OCI-LY7 (cell line): ENCODE measurements around the gene H2AZ1. TPM values are rescaled to one million over a fixed set of nuclear protein-coding genes. Genes with fewer than 3 reads are reported as not detected.

Experiments
- BruUV-seq: library from RNA; stranded (reverse); fragments of 400-500 nt; replicated peaks from 2 replicates; lab custom pipeline; 2021; lab: Mats Ljungman, UMichigan
- CTCF ChIA-PET: fragments of 300-600 bp; sonication (Branson Sonifier 250); formaldehyde crosslinking; loops from one replicate; lab custom pipeline; 2022; ENCODE audit warnings: antibody characterized with exemption; ENCODE audit not compliant: unreplicated experiment; lab: Charles Lee
- POLR2A ChIA-PET: fragments of 300-600 bp; sonication (Branson Sonifier 250); formaldehyde crosslinking; loops from one replicate; lab custom pipeline; 2022; ENCODE audit warnings: antibody characterized with exemption; lab: Charles Lee
- DNase-seq: peaks from one replicate; pipeline ENCODE4 v3.0.0-alpha.2; 2015; ENCODE audit warnings: low spot score
- H2AFZ ChIP-seq: fragments of 200-600 bp; sonication (generic), shearing (Covaris generic); 2 replicates; pipeline ENCODE4 v1.6.1; 2014; ENCODE audit warnings: mild to moderate bottlenecking, antibody characterized with exemption, low read length, moderate library complexity
- H3K27ac ChIP-seq: fragments of 200-600 bp; sonication (generic); 2 replicates; pipeline ENCODE4 v1.5.1; 2014; ENCODE audit warnings: mixed run types, low read depth, mild to moderate bottlenecking, moderate library complexity, low read length, inconsistent platforms; ENCODE audit not compliant: poor library complexity, severe bottlenecking
- H3K36me3 ChIP-seq: fragments of 200-600 bp; sonication (generic); 2 replicates; pipeline ENCODE4 v1.6.1; 2014; ENCODE audit warnings: mild to moderate bottlenecking, antibody characterized with exemption, low read length, moderate library complexity, mixed read lengths; ENCODE audit not compliant: insufficient read depth
- H3K4me1 ChIP-seq: fragments of 200-600 bp; sonication (generic); 2 replicates; pipeline ENCODE4 v1.5.1; 2014; ENCODE audit warnings: mild to moderate bottlenecking, low read length; ENCODE audit not compliant: insufficient read depth, poor library complexity, severe bottlenecking
- H3K4me2 ChIP-seq: fragments of 200-600 bp; sonication (generic); 2 replicates; pipeline ENCODE4 v1.6.1; 2014; ENCODE audit warnings: mild to moderate bottlenecking, low read length
- H3K4me3 ChIP-seq: fragments of 200-600 bp; sonication (generic); 2 replicates; pipeline ENCODE4 v1.5.1; 2014; ENCODE audit warnings: mild to moderate bottlenecking, low read depth, low read length; ENCODE audit not compliant: poor library complexity, severe bottlenecking
- H3K79me2 ChIP-seq: fragments of 200-600 bp; sonication (generic); 2 replicates; pipeline ENCODE4 v1.6.1; 2016; ENCODE audit warnings: low read depth, mild to moderate bottlenecking, low read length, moderate library complexity, mixed read lengths; ENCODE audit not compliant: insufficient read depth
- H3K9me2 ChIP-seq: fragments of 200-600 bp; sonication (generic); 2 replicates; pipeline ENCODE4 v1.6.1; 2016; ENCODE audit warnings: mild to moderate bottlenecking, low read length, mixed read lengths; ENCODE audit not compliant: insufficient read depth
- H3K9me3 ChIP-seq: fragments of 200-600 bp; sonication (generic); 2 replicates; pipeline ENCODE4 v1.6.1; 2014; ENCODE audit warnings: mild to moderate bottlenecking, mixed run types, low read length, mixed read lengths
- H4K20me1 ChIP-seq: fragments of 200-600 bp; sonication (generic); 2 replicates; pipeline ENCODE4 v1.6.1; 2014; ENCODE audit warnings: mild to moderate bottlenecking, antibody characterized with exemption, low read length, moderate library complexity, mixed read lengths; ENCODE audit not compliant: insufficient read depth
- EZH2phosphoT487 ChIP-seq: fragments of 200-600 bp; sonication (generic); IDR thresholded peaks from 2 replicates; pipeline ENCODE4 v1.6.1; 2018; ENCODE audit warnings: low read depth, borderline replicate concordance, mild to moderate bottlenecking, mixed run types, antibody characterized with exemption, low read length, moderate library complexity, mixed read lengths
- intact Hi-C: fragments of 100-400 bp; cut with micrococcal nuclease; formaldehyde crosslinking; loops from one replicate; pipeline ENCODE4 v1.10.0; 2022; ENCODE audit not compliant: unreplicated experiment
- total RNA-seq, 2 experiments: library from RNA; depleted of rRNA in 1 of 2; stranded (reverse); fragments of >200 nt in 1 of 2; shearing (Covaris generic) in 1 of 2; gene quantifications; 2 replicates each; pipeline ENCODE4 v1.2.3, GENCODE V29; 2014 to 2022
- TF ChIP-seq, protein P1 (sequence below): fragments of 200-600 bp; sonication (generic); conservative IDR thresholded peaks from 2 replicates; pipeline ENCODE4 v1.5.1; 2014; ENCODE audit warnings: mild to moderate bottlenecking, antibody characterized with exemption, low read length, moderate library complexity, mixed read lengths

Gene H2AZ1
- total RNA-seq, 2 experiments from 2014 or later = 1,106 to 1,147 TPM

DNA sequence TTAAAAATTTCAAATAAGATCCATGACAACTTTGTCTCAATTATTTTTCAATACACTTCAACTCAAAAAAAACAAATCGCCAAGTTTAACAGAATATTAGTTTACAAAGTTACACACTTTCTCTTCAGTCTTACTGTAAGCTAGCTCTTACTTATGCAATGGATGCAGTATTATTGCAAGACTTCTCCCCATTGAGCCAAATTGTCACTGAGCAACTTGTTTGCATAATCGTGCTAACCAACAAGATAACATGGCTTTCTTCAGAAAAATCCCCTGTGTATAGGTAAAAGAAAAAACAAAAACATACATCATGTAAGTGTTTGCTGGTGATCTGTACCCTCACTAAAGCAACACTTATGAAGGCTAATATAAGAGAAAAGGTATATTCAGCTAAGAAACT is 22.5 kb downstream of the H2AZ1 start:
- H3K36me3 ChIP-seq = peaks cover 82% of the 10 kb centered on the region
- POLR2A ChIA-PET = interaction anchor here (0.6 to 2.9 kb wide), 7 partner anchors 11 to 37 kb away, joined by 3 to 23 read pairs (median 3); partner anchors contain the start of gene LAMTOR3
- TF ChIP-seq EZH2phosphoT487 = no peak
- TF ChIP-seq, protein P1, sequence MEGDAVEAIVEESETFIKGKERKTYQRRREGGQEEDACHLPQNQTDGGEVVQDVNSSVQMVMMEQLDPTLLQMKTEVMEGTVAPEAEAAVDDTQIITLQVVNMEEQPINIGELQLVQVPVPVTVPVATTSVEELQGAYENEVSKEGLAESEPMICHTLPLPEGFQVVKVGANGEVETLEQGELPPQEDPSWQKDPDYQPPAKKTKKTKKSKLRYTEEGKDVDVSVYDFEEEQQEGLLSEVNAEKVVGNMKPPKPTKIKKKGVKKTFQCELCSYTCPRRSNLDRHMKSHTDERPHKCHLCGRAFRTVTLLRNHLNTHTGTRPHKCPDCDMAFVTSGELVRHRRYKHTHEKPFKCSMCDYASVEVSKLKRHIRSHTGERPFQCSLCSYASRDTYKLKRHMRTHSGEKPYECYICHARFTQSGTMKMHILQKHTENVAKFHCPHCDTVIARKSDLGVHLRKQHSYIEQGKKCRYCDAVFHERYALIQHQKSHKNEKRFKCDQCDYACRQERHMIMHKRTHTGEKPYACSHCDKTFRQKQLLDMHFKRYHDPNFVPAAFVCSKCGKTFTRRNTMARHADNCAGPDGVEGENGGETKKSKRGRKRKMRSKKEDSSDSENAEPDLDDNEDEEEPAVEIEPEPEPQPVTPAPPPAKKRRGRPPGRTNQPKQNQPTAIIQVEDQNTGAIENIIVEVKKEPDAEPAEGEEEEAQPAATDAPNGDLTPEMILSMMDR = no peak
- CTCF ChIA-PET = no interaction called here
- H3K9me2 ChIP-seq = no peaks in the 10 kb centered on the region
- H3K4me3 ChIP-seq = no peak overlapping the region
- no peak overlapping the region for H2AFZ ChIP-seq
- peaks cover 41% of the 10 kb centered on the region for H3K79me2 ChIP-seq
- no peaks in the 10 kb centered on the region; the same call in 1 of the 2 replicates for H3K9me3 ChIP-seq
- no peaks in the 10 kb centered on the region for H4K20me1 ChIP-seq
- H3K4me2 ChIP-seq = no peak overlapping the region
- H3K27ac ChIP-seq = no peak overlapping the region
- H3K4me1 ChIP-seq = no peaks in the 10 kb centered on the region
- DNase-seq = no peak
- intact Hi-C loops = no loop called here
- BruUV-seq = no TSS peak

DNA sequence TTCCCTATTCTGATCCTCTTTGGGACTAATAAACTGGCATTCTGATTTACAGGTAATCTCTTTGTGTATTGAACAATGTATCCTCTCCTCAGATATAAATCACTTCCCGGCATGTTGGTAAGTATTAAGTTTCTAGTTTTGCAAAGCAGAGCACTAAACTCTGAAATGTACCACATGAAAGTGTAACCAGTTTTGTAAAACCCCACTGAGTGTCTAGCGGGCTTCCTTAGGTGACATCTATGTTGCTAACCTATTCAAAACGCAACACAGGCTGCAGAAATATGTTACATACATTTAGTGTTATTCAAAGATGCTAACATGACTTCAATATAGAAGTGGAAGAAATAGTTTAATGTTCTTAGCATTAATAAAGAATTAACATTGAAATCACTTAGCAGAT is 28.9 kb downstream of the H2AZ1 start:
- H3K79me2 ChIP-seq = no peaks in the 10 kb centered on the region
- BruUV-seq = no TSS peak
- no peak overlapping the region for H3K4me3 ChIP-seq
- TF ChIP-seq, protein P1 = no peak
- no peak for TF ChIP-seq EZH2phosphoT487
- intact Hi-C loops = no loop called here
- H4K20me1 ChIP-seq = no peaks in the 10 kb centered on the region
- no peaks in the 10 kb centered on the region for H3K9me2 ChIP-seq
- CTCF ChIA-PET = no interaction called here
- H3K9me3 ChIP-seq = no peaks in the 10 kb centered on the region
- no peak overlapping the region for H3K4me2 ChIP-seq
- H2AFZ ChIP-seq = no peak overlapping the region
- DNase-seq = no peak
- H3K36me3 ChIP-seq = peaks cover 88% of the 10 kb centered on the region
- H3K4me1 ChIP-seq = no peaks in the 10 kb centered on the region
- POLR2A ChIA-PET = interaction anchor here (0.7 to 2.1 kb wide), 4 partner anchors 8 to 26 kb away, joined by 3 to 9 read pairs (median 5); no protein-coding TSS in a partner anchor
- H3K27ac ChIP-seq = no peak overlapping the region

DNA sequence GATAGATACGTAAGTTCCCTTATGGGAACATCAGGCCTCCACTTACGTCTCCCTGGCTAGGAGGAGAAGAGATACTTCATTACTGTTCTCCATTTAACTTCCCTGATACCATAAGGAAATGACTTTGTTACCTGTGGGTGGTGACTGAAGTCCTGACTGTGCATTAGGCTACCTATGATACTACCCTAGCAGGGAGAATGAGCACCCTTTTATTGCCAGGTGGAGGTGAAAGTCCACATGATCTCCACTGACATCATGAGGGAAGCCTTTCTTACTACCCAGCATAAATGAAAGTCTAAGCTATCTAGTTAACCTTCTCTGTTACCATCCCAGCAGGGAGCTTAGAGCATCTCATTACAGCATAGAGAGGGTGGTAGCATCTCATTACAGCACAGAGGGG is 31.4 kb downstream of the H2AZ1 start:
- Histone ChIP-seq H3K4me3 (no peak overlapping the region), H2AFZ (no peak overlapping the region), H3K4me1 (no peaks in the 10 kb centered on the region), H3K36me3 (peaks cover 74% of the 10 kb centered on the region), H4K20me1 (no peaks in the 10 kb centered on the region), H3K9me3 (no peaks in the 10 kb centered on the region), H3K4me2 (no peak overlapping the region), H3K79me2 (no peaks in the 10 kb centered on the region), H3K9me2 (no peaks in the 10 kb centered on the region), H3K27ac (no peak overlapping the region)
- ChIA-PET CTCF (no interaction called here), POLR2A (interaction anchor here (0.8 to 1.2 kb wide), 3 partner anchors 10 to 27 kb away, joined by 3 read pairs; partner anchors contain the start of gene DNAJB14)
- no peak for TF ChIP-seq EZH2phosphoT487
- TF ChIP-seq, protein P1 = no peak
- no peak for DNase-seq
- BruUV-seq = no TSS peak
- intact Hi-C loops = no loop called here
